Measurements from ENCODE around the gene SLC37A2.

DNA sequence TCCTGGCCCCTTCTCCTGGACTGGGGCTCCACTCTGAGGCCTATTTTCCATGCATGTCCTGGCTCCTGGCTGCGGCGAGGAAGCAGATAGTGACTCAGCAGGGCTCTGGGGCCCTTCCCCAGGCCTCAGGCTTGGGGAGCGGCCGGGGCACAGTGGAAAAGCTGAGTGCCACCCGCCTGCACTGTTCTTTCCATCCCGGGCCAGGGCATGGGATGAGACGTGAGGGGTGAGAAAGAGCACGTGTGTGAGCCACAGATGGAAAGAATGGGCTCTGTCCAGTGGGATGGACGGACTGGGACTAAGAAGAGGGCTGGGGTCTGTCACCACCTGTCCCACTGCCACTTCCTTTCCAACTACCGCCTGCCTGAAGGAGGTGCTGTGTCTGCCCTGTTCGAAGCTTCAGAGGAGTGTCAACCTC is 12.8 kb downstream of the SLC37A2 start:
- TF ChIP-seq, protein P1, sequence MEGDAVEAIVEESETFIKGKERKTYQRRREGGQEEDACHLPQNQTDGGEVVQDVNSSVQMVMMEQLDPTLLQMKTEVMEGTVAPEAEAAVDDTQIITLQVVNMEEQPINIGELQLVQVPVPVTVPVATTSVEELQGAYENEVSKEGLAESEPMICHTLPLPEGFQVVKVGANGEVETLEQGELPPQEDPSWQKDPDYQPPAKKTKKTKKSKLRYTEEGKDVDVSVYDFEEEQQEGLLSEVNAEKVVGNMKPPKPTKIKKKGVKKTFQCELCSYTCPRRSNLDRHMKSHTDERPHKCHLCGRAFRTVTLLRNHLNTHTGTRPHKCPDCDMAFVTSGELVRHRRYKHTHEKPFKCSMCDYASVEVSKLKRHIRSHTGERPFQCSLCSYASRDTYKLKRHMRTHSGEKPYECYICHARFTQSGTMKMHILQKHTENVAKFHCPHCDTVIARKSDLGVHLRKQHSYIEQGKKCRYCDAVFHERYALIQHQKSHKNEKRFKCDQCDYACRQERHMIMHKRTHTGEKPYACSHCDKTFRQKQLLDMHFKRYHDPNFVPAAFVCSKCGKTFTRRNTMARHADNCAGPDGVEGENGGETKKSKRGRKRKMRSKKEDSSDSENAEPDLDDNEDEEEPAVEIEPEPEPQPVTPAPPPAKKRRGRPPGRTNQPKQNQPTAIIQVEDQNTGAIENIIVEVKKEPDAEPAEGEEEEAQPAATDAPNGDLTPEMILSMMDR (IDR thresholded peaks at IDR 0.05): no peak
- TF ChIP-seq EP300 (IDR thresholded peaks at IDR 0.05) (no peak), POLR2AphosphoS5 (IDR thresholded peaks at IDR 0.05) (no peak), POLR2A (IDR thresholded peaks at IDR 0.05) (no peak)

All from gastroesophageal sphincter (tissue), 3 donors.